ENCODE data around the gene SUMO2. TPM values are rescaled to one million over a fixed set of nuclear protein-coding genes. Genes with fewer than 3 reads are reported as not detected.

SUMO2 gene
- 96.8 and 106 TPM in 2 replicates for total RNA-seq

DNA sequence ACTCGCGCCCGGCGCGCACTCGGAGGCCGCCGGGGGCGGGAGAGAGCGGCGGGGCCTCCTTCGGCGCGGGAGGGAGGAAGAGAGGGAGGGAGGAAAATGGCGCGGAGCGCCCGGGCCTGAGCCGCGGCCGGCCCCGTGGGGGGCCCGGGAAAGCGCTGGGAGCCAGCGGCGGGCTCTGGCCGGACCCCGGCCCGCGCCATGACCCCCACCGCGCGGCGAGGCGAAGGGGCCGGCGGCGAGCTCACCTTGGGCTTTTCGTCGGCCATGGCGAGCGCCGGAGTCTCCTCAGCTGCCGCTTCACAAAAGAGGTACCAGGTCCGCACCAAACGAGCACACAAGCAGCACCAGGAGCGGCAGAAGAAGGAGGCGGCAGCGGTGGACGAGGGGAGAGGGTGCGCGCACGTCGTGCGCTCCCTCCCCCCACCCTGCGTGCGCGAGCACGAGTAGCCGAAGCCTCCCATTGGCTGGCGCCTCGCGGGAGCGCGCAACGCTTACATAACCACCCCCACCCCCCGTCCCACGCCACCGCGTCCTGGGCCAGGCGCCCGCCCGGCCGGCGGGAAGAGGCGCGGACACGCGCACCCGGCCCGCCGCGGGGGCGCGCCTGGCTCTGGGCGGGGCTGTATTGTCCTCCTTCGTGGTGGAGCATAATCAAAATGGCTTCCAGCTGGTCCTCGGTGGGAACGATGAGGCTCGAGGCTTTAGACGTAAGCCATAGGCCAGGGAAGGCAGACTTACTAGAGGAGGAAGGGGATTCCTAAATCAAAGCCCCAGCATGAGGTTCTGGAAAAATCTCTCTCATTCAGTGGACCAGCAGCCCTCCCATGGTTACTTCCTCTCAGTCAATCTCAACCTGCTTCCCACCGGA, at the start of gene SUMO2:
Gene SUMO2, minus strand, starts transcription at position 391 of the 868 bp plus-strand sequence. Its CDS starts 125 bp downstream, at position 266.

DNA sequence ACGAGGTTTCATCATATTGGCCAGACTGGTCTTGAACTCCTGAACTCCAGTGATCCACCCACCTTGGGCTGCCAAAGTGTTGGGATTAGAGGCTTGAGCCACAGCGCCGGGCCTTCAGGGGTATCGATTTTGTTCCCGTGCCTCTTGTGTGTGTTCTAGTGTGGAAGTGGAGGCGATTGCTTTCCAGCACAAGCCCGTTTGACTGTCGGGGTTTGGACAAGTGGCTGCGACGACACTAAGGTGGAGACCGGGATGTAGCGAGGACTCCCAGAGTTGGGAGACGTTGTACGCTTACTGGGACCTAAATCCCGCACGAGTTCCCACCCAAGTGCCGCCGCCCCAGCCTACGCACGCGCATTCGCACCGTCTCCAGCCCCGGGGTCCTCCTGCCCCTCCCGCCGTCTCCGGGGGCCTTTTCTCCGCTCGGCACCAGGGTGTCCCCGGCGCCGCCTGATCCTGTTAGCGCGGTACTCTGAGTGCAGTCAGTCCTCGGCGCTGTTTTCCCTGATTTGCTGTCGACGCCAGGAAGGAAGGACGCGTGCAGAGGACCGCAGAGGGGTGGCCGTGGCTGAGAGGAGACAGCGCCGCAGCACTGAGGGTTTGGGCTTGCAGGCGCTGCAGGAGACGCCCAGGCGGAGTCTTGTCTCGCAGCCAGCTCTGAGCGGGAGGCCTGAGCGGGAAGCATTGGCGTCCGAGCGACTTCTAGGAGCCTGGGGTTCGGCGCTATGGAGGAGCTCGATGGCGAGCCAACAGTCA, 22.5 kb upstream of the SUMO2 start, which contains the start of gene NUP85:
Gene NUP85, plus strand, starts transcription at position 643 of the 756 bp plus-strand sequence. Its CDS starts 83 bp downstream, at position 726.

DNA sequence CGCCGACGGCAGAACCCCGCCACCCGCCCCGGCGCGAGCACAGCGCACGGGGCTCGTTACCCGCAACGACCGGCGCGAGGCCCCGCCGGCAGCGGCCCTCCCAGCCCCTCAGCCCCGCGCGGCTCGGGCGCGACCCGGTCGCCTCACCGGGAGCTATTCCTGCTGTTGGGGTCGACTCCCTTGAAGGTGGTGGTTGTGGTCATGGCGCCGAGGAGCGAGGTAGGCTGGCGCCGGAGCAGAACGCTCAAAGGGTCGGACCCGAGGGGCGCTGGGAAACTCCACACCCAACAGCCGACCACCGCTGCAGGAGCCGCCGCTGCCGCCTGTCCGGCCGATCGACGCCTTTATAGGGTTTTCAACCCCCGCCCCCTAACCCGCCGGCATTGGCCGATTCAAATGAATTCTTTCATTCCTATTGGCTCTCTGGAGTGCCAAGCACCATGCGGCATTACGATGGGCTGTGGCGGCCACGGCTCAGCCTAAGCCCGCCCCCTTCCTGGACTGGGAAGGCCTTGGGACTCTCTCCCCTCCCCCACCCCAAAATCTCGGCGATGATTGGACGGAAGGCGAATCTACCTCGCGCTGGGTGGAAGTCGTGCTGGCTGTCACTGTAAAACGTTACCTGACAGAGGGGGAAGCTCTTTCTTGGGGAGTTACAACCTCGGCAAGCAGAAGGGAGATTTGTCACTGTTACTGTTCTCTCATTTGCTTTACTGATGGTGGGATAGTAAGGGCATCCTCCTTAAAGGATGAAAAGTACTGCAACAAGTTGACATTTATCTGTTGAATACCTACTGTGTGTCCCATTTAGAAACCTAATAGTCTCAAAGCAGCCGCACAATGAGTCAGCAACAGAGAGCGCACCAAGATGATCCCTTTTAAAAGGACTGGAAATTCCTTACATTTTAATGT, 28.3 kb downstream of the SUMO2 start, which contains the start of gene JPT1:
Gene JPT1, minus strand, starts transcription at position 318 of the 912 bp plus-strand sequence. Its CDS starts 115 bp downstream, at position 203.

DNA sequence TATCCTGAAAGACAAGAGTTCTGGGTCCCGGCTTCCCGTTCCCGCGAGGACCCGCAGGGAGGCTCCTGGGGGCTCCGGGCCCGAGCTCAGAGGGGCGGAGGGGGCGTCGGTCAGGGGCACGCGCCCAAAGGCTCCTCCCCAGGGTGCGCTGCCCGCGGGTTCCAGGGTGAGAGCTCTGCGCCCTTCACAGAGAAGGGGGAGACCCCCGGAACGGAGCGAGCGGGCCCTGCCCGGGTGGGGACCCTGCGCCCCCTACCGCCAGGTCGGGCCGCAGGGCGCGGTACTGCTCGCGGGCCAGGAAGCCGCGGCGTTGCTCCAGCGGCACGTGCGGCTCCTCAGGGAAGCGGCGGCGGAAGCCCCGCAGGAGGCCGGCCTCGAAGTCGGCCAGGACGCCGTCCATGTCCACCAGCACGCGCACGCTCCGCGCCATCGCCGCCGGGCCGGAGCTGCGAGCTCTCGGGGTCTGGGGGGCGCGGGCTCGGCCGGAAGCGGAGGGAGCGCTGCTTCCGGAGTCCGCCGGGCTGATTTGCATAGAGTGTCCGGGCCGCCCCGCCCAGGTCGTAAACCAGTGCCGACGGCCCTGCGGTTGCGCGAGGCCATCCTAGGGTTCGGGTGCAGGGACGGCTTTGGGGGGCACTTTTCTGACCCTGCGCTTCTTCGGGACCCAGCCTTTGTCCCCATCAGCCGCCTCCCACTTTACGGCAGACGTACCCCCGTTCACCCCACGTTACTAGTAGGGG, 51.3 kb downstream of the SUMO2 start, which contains the start of gene NT5C:
Gene NT5C, minus strand, starts transcription at position 465 of the 740 bp plus-strand sequence. Its CDS starts 35 bp downstream, at position 430.

Small RNA genes lying within 50 kb of the gene (small RNA-seq; reads per million reads assigned to genes)
- gene RF00019 = not detected

Other genes starting within 250 kb of the SUMO2 start
- gene OTOP3, start 247.1 kb downstream of the SUMO2 start, total RNA-seq = not detected in 2 replicates
- gene HID1, start 210.2 kb downstream of the SUMO2 start, total RNA-seq = 38.4 and 39.8 TPM in 2 replicates
- 26.1 and 27.1 TPM in 2 replicates for gene CDR2L, start 195.3 kb downstream of the SUMO2 start, total RNA-seq
- gene MRPL58, start 170.3 kb downstream of the SUMO2 start, total RNA-seq = 27.8 and 36.3 TPM in 2 replicates
- gene ATP5PD, start 136.0 kb downstream of the SUMO2 start, total RNA-seq = 221 and 231 TPM in 2 replicates
- gene KCTD2, start 135.7 kb downstream of the SUMO2 start, total RNA-seq = 17.3 and 19.7 TPM in 2 replicates
- gene SLC16A5, start 95.0 kb downstream of the SUMO2 start, total RNA-seq = 12.0 and 23.8 TPM in 2 replicates
- 4.1 and 4.6 TPM in 2 replicates for gene ARMC7, start 73.0 kb downstream of the SUMO2 start, total RNA-seq
- 31.2 and 38.9 TPM in 2 replicates for gene NT5C, start 51.2 kb downstream of the SUMO2 start, total RNA-seq
- gene JPT1, start 28.4 kb downstream of the SUMO2 start, total RNA-seq = 264 and 322 TPM in 2 replicates
- 39.8 and 59.0 TPM in 2 replicates for gene NUP85, start 22.7 kb upstream of the SUMO2 start, total RNA-seq
- 18.6 and 20.5 TPM in 2 replicates for gene GGA3, start 78.6 kb upstream of the SUMO2 start, total RNA-seq
- 75.5 and 79.7 TPM in 2 replicates for gene MRPS7, start 78.9 kb upstream of the SUMO2 start, total RNA-seq
- 11.6 and 13.7 TPM in 2 replicates for gene MIF4GD, start 88.3 kb upstream of the SUMO2 start, total RNA-seq
- 10.1 and 13.5 TPM in 2 replicates for gene SLC25A19, start 106.5 kb upstream of the SUMO2 start, total RNA-seq
- 105 and 113 TPM in 2 replicates for gene GRB2, start 222.7 kb upstream of the SUMO2 start, total RNA-seq